ENCODE data around the gene SEMA6D.

DNA sequence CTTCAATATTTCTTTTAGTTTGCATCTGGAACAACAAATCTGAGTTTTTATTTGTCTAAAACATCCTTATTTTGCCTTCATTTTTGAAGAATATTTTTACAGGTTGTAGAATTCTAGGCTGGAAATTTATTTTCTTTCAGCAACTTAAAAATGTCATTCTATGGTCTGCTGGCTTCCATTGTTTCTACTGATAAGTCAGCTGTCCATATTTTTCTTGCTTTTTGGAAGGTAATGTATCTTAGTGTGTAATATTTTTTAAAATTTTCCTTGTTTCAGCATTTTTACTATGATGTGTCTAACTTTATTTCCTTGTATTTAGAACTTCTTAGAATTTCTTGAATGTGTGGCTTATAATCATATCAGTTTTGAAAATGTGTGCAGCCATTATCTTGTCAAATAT lies 37.0 kb downstream of the SEMA6D start:
- TF ChIP-seq, protein P1, sequence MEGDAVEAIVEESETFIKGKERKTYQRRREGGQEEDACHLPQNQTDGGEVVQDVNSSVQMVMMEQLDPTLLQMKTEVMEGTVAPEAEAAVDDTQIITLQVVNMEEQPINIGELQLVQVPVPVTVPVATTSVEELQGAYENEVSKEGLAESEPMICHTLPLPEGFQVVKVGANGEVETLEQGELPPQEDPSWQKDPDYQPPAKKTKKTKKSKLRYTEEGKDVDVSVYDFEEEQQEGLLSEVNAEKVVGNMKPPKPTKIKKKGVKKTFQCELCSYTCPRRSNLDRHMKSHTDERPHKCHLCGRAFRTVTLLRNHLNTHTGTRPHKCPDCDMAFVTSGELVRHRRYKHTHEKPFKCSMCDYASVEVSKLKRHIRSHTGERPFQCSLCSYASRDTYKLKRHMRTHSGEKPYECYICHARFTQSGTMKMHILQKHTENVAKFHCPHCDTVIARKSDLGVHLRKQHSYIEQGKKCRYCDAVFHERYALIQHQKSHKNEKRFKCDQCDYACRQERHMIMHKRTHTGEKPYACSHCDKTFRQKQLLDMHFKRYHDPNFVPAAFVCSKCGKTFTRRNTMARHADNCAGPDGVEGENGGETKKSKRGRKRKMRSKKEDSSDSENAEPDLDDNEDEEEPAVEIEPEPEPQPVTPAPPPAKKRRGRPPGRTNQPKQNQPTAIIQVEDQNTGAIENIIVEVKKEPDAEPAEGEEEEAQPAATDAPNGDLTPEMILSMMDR (IDR thresholded peaks at IDR 0.05; ENCODE audit: extremely low read depth in 1 of 2, insufficient read depth in 1 of 2, low read depth in 1 of 2, low read length in 2 of 2), result no peak
- no peak for TF ChIP-seq POLR2A (IDR thresholded peaks at IDR 0.05; ENCODE audit: low read depth, low read length)
- TF ChIP-seq MYC (IDR thresholded peaks at IDR 0.05; ENCODE audit: low read depth, low read length), result no peak
- no peak for TF ChIP-seq EZH2 (IDR thresholded peaks at IDR 0.05; ENCODE audit: borderline replicate concordance, low read depth, low read length, severe bottlenecking)
- TF ChIP-seq, protein P2, sequence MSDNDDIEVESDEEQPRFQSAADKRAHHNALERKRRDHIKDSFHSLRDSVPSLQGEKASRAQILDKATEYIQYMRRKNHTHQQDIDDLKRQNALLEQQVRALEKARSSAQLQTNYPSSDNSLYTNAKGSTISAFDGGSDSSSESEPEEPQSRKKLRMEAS (IDR thresholded peaks at IDR 0.05; ENCODE audit: insufficient read depth, insufficient read length), result no peak
- no peak for TF ChIP-seq POLR2AphosphoS5 (IDR thresholded peaks at IDR 0.05; ENCODE audit: insufficient read depth, low read depth, low read length)
- TF ChIP-seq JUN (IDR thresholded peaks at IDR 0.05; ENCODE audit: borderline replicate concordance, insufficient read depth, insufficient read length, low read depth), result no peak

Data from endothelial cell of umbilical vein (primary cell).